Stimulated activated naive CD8-positive, alpha-beta T cell treated with anti-CD3 and anti-CD28 coated beads, Interleukin-15, Interleukin-2, amounts not matched to agents 100 ng/mL and 50 ng/mL, for 24 hours (primary cell): ENCODE results near the gene RALGAPA2.
A peak's percentile ranks its signal among the peaks of the same experiment; 100 is the strongest.

Source experiments
- H3K27ac Mint-ChIP-seq: one replicate; pipeline ENCODE4 v1.8.0; 2021; ENCODE audit warnings: mild to moderate bottlenecking, mixed read lengths
- H3K27me3 Mint-ChIP-seq: one replicate; pipeline ENCODE4 v1.8.0; 2021; ENCODE audit warnings: mixed read lengths
- H3K36me3 Mint-ChIP-seq: one replicate; pipeline ENCODE4 v1.8.0; 2021; ENCODE audit warnings: low read depth, mixed read lengths
- H3K4me1 Mint-ChIP-seq: one replicate; pipeline ENCODE4 v1.8.0; 2021; ENCODE audit warnings: low read depth, mixed read lengths
- H3K4me3 Mint-ChIP-seq: one replicate; pipeline ENCODE4 v1.8.0; 2021; ENCODE audit warnings: mild to moderate bottlenecking, mixed read lengths
- H3K9me3 Mint-ChIP-seq: one replicate; pipeline ENCODE4 v1.8.0; 2021; ENCODE audit warnings: mixed read lengths

RALGAPA2 gene

GRCh38 chr20:20404633-20405032 is 307.8 kb downstream of the RALGAPA2 start:
- H3K27ac Mint-ChIP-seq, result no peak overlapping the region
- no peaks in the 10 kb centered on the region for H3K27me3 Mint-ChIP-seq
- no peak overlapping the region for H3K4me3 Mint-ChIP-seq
- peaks cover 16% of the 10 kb centered on the region for H3K36me3 Mint-ChIP-seq
- peaks cover 3% of the 10 kb centered on the region for H3K4me1 Mint-ChIP-seq
- no peaks in the 10 kb centered on the region for H3K9me3 Mint-ChIP-seq

GRCh38 chr20:20401991-20402390 is 310.5 kb downstream of the RALGAPA2 start:
- Mint-ChIP-seq H3K9me3 (no peaks in the 10 kb centered on the region), H3K27me3 (no peaks in the 10 kb centered on the region), H3K27ac (no peak overlapping the region), H3K4me3 (no peak overlapping the region), H3K36me3 (peaks cover 8% of the 10 kb centered on the region), H3K4me1 (peaks cover 3% of the 10 kb centered on the region)

- H3K9me3 Mint-ChIP-seq, result no peaks in the 10 kb centered on the region
- H3K4me3 Mint-ChIP-seq, result no peak overlapping the region
- H3K27ac Mint-ChIP-seq, result no peak overlapping the region
- peaks cover 9% of the 10 kb centered on the region for H3K36me3 Mint-ChIP-seq
- no peaks in the 10 kb centered on the region for H3K4me1 Mint-ChIP-seq
- H3K27me3 Mint-ChIP-seq, result no peaks in the 10 kb centered on the region
Measured at GRCh38 chr20:20399531-20400500, 312.6 kb downstream of the RALGAPA2 start.

- H3K27ac Mint-ChIP-seq, result no peak overlapping the region
- H3K36me3 Mint-ChIP-seq, result peaks cover 8% of the 10 kb centered on the region
- H3K4me1 Mint-ChIP-seq, result no peaks in the 10 kb centered on the region
- no peaks in the 10 kb centered on the region for H3K27me3 Mint-ChIP-seq
- no peaks in the 10 kb centered on the region for H3K9me3 Mint-ChIP-seq
- H3K4me3 Mint-ChIP-seq, result no peak overlapping the region
Measured at GRCh38 chr20:20398123-20398522, 314.3 kb downstream of the RALGAPA2 start.

- no peaks in the 10 kb centered on the region for H3K27me3 Mint-ChIP-seq
- H3K27ac Mint-ChIP-seq, result no peak overlapping the region
- no peak overlapping the region for H3K4me3 Mint-ChIP-seq
- no peaks in the 10 kb centered on the region for H3K9me3 Mint-ChIP-seq
- peaks cover 4% of the 10 kb centered on the region for H3K36me3 Mint-ChIP-seq
- H3K4me1 Mint-ChIP-seq, result no peaks in the 10 kb centered on the region
Measured at GRCh38 chr20:20396794-20397193, 315.6 kb downstream of the RALGAPA2 start.

- no peak overlapping the region for H3K4me3 Mint-ChIP-seq
- no peaks in the 10 kb centered on the region for H3K9me3 Mint-ChIP-seq
- no peaks in the 10 kb centered on the region for H3K4me1 Mint-ChIP-seq
- no peaks in the 10 kb centered on the region for H3K27me3 Mint-ChIP-seq
- peaks cover 4% of the 10 kb centered on the region for H3K36me3 Mint-ChIP-seq
- H3K27ac Mint-ChIP-seq, result no peak overlapping the region
Measured at GRCh38 chr20:20395903-20396568, 316.4 kb downstream of the RALGAPA2 start.

GRCh38 chr20:20395087-20395486 is 317.4 kb downstream of the RALGAPA2 start:
- no peak overlapping the region for H3K4me3 Mint-ChIP-seq
- H3K27me3 Mint-ChIP-seq, result no peaks in the 10 kb centered on the region
- peaks cover 4% of the 10 kb centered on the region for H3K36me3 Mint-ChIP-seq
- no peaks in the 10 kb centered on the region for H3K9me3 Mint-ChIP-seq
- H3K4me1 Mint-ChIP-seq, result no peaks in the 10 kb centered on the region
- no peak overlapping the region for H3K27ac Mint-ChIP-seq

GRCh38 chr20:20393207-20394120 is 319.0 kb downstream of the RALGAPA2 start:
- no peak overlapping the region for H3K4me3 Mint-ChIP-seq
- H3K27ac Mint-ChIP-seq, result peak overlapping the region; percentile 61
- no peaks in the 10 kb centered on the region for H3K9me3 Mint-ChIP-seq
- peaks cover 7% of the 10 kb centered on the region for H3K36me3 Mint-ChIP-seq
- no peaks in the 10 kb centered on the region for H3K4me1 Mint-ChIP-seq
- H3K27me3 Mint-ChIP-seq, result no peaks in the 10 kb centered on the region

GRCh38 chr20:20391766-20392165 is 320.7 kb downstream of the RALGAPA2 start:
- H3K36me3 Mint-ChIP-seq, result peaks cover 6% of the 10 kb centered on the region
- no peaks in the 10 kb centered on the region for H3K9me3 Mint-ChIP-seq
- no peak overlapping the region for H3K4me3 Mint-ChIP-seq
- no peaks in the 10 kb centered on the region for H3K27me3 Mint-ChIP-seq
- no peak overlapping the region for H3K27ac Mint-ChIP-seq
- no peaks in the 10 kb centered on the region for H3K4me1 Mint-ChIP-seq

GRCh38 chr20:20391115-20391514 is 321.3 kb downstream of the RALGAPA2 start:
- no peaks in the 10 kb centered on the region for H3K27me3 Mint-ChIP-seq
- H3K4me3 Mint-ChIP-seq, result no peak overlapping the region
- H3K9me3 Mint-ChIP-seq, result no peaks in the 10 kb centered on the region
- no peak overlapping the region for H3K27ac Mint-ChIP-seq
- H3K36me3 Mint-ChIP-seq, result peaks cover 3% of the 10 kb centered on the region
- H3K4me1 Mint-ChIP-seq, result no peaks in the 10 kb centered on the region

- Mint-ChIP-seq H3K9me3 (no peaks in the 10 kb centered on the region), H3K27me3 (no peaks in the 10 kb centered on the region), H3K4me1 (no peaks in the 10 kb centered on the region), H3K36me3 (peaks cover 3% of the 10 kb centered on the region), H3K4me3 (no peak overlapping the region), H3K27ac (no peak overlapping the region)
Measured at GRCh38 chr20:20390393-20390792, 322.1 kb downstream of the RALGAPA2 start.

GRCh38 chr20:20386192-20386591 is 326.3 kb downstream of the RALGAPA2 start:
- Mint-ChIP-seq H3K27ac (no peak overlapping the region), H3K36me3 (peaks cover 3% of the 10 kb centered on the region), H3K9me3 (no peaks in the 10 kb centered on the region), H3K4me3 (no peak overlapping the region), H3K4me1 (no peaks in the 10 kb centered on the region), H3K27me3 (no peaks in the 10 kb centered on the region)

- H3K27me3 Mint-ChIP-seq, result peaks cover 68% of the 10 kb centered on the region
Measured at GRCh38 chr20:20375862-20376261, 336.6 kb downstream of the RALGAPA2 start.

GRCh38 chr20:20373091-20373571 is 339.3 kb downstream of the RALGAPA2 start:
- no peak overlapping the region for H3K4me3 Mint-ChIP-seq
- peaks cover 68% of the 10 kb centered on the region for H3K27me3 Mint-ChIP-seq
- peaks cover 10% of the 10 kb centered on the region for H3K4me1 Mint-ChIP-seq

More at GRCh38 chr20:20375862-20376261, 336.6 kb downstream of the RALGAPA2 start:
- Mint-ChIP-seq H3K36me3 (no peaks in the 10 kb centered on the region), H3K4me3 (no peak overlapping the region), H3K9me3 (no peaks in the 10 kb centered on the region), H3K27ac (no peak overlapping the region), H3K4me1 (peaks cover 3% of the 10 kb centered on the region)

More at GRCh38 chr20:20373091-20373571, 339.3 kb downstream of the RALGAPA2 start:
- Mint-ChIP-seq H3K36me3 (peaks cover 5% of the 10 kb centered on the region), H3K27ac (no peak overlapping the region), H3K9me3 (no peaks in the 10 kb centered on the region)
